ENCODE measurements around the gene GDF9. TPM values are rescaled to one million over a fixed set of nuclear protein-coding genes. Genes with fewer than 3 reads are reported as not detected.

GDF9 gene
- total RNA-seq, 1 experiment from 2014 or later: 0.42 TPM

GRCh38 chr5:132907161-132907560, 40.9 kb upstream of the GDF9 start (continued):
- no peak for TF ChIP-seq ZSCAN18 (CRISPR knock-in tag; IDR thresholded peaks at IDR 0.05)
- TF ChIP-seq PRRX2 (CRISPR knock-in tag; IDR thresholded peaks at IDR 0.05): no peak
- TF ChIP-seq SP1 (CRISPR knock-in tag; conservative IDR thresholded peaks at IDR 0.05): no peak
- no peak for TF ChIP-seq E2F1 (CRISPR knock-in tag; IDR thresholded peaks at IDR 0.05)
- TF ChIP-seq ATF6 (CRISPR knock-in tag; IDR thresholded peaks at IDR 0.05): no peak
- no peak for TF ChIP-seq MYBL2 (CRISPR knock-in tag; IDR thresholded peaks at IDR 0.05)
- TF ChIP-seq ZNF416 (CRISPR knock-in tag; IDR thresholded peaks at IDR 0.05): no peak

- Mint-ChIP-seq H3K27me3 (ENCODE audit: low read depth) (no peaks in the 10 kb centered on the region), H3K36me3 (peaks cover 5% of the 10 kb centered on the region; the same call in 1 of the 2 replicates), H3K27ac (no peak overlapping the region), H3K4me1 (peaks cover 6% of the 10 kb centered on the region), H3K9me3 (no peaks in the 10 kb centered on the region), H3K4me3 (no peak overlapping the region)
- ATAC-seq: no peak
- DNase-seq (ENCODE audit: low spot score): no peak
- TF ChIP-seq IRF1 (CRISPR knock-in tag; IDR thresholded peaks at IDR 0.05) (no peak), TP53 (CRISPR knock-in tag; IDR thresholded peaks at IDR 0.05) (no peak), TEAD4 (CRISPR knock-in tag; IDR thresholded peaks at IDR 0.05) (no peak)
- POLR2A ChIA-PET: no interaction called here
- CTCF ChIA-PET: no interaction called here
These were observed 39.7 kb upstream of the GDF9 start for GRCh38 chr5:132905938-132906337.

GRCh38 chr5:132901730-132902129, 35.5 kb upstream of the GDF9 start:
- H3K27me3 Mint-ChIP-seq (ENCODE audit: low read depth): no peaks in the 10 kb centered on the region
- peaks cover 25% of the 10 kb centered on the region for H3K36me3 Mint-ChIP-seq
- ATAC-seq: no peak; the same call in 1 of the 2 replicates
- ChIA-PET POLR2A (no interaction called here), CTCF (no interaction called here)
- no peak overlapping the region for H3K27ac Mint-ChIP-seq
- no peaks in the 10 kb centered on the region for H3K9me3 Mint-ChIP-seq
- DNase-seq (ENCODE audit: low spot score): no peak
- no peak overlapping the region for H3K4me3 Mint-ChIP-seq
- H3K4me1 Mint-ChIP-seq: no peaks in the 10 kb centered on the region
- TF ChIP-seq USF2 (CRISPR knock-in tag; IDR thresholded peaks at IDR 0.05): no peak
- TF ChIP-seq SMAD3 (CRISPR knock-in tag; IDR thresholded peaks at IDR 0.05; ENCODE audit: borderline replicate concordance): no peak
- no peak for TF ChIP-seq ZBTB43 (CRISPR knock-in tag; IDR thresholded peaks at IDR 0.05)
- no peak for TF ChIP-seq ZNF423 (CRISPR knock-in tag; IDR thresholded peaks at IDR 0.05)
- no peak for TF ChIP-seq TCF7 (CRISPR knock-in tag; IDR thresholded peaks at IDR 0.05; ENCODE audit: low read depth)
- no peak for TF ChIP-seq ZNF121 (CRISPR knock-in tag; IDR thresholded peaks at IDR 0.05)
- TF ChIP-seq ZNF281 (CRISPR knock-in tag; IDR thresholded peaks at IDR 0.05): no peak
- no peak for TF ChIP-seq ZNF416 (CRISPR knock-in tag; IDR thresholded peaks at IDR 0.05)
- no peak for TF ChIP-seq KAT7 (CRISPR knock-in tag; IDR thresholded peaks at IDR 0.05; ENCODE audit: borderline replicate concordance)
- TF ChIP-seq PRDM15 (CRISPR knock-in tag; IDR thresholded peaks at IDR 0.05): no peak
- no peak for TF ChIP-seq ZNF138 (CRISPR knock-in tag; conservative IDR thresholded peaks at IDR 0.05)
- no peak for TF ChIP-seq OVOL2 (CRISPR knock-in tag; IDR thresholded peaks at IDR 0.05; ENCODE audit: borderline replicate concordance)
